Mammary epithelial cell (primary cell): ENCODE measurements around the gene OPN1LW.
"Not testable (repeated sequence)": the region's sequence is repeated elsewhere in the genome, so short reads cannot be mapped to it uniquely, and the experiment has no call there.

Experiments used
- EZH2 ChIP-seq: IDR thresholded peaks from 2 replicates; pipeline ENCODE4 v1.6.1; 2012; ENCODE audit warnings: low read length, inconsistent platforms, borderline replicate concordance
- TF ChIP-seq, protein P1 (sequence below), 2 donors: IDR thresholded peaks in 1 of 2; conservative IDR thresholded peaks in 1 of 2; 2 replicates each; pipeline ENCODE4 v1.5.1; 2011 to 2012; ENCODE audit warnings: inconsistent platforms in 2 of 2, low read length in 2 of 2, mild to moderate bottlenecking in 2 of 2, control low read depth in 1 of 2, low read depth in 1 of 2; ENCODE audit not compliant: insufficient read depth in 1 of 2; ENCODE audit errors: extremely low read depth in 1 of 2

GRCh38 chrX:154168384-154168783 is 24.3 kb downstream of the OPN1LW start:
- TF ChIP-seq EZH2 = not testable (repeated sequence)
- TF ChIP-seq, protein P1, sequence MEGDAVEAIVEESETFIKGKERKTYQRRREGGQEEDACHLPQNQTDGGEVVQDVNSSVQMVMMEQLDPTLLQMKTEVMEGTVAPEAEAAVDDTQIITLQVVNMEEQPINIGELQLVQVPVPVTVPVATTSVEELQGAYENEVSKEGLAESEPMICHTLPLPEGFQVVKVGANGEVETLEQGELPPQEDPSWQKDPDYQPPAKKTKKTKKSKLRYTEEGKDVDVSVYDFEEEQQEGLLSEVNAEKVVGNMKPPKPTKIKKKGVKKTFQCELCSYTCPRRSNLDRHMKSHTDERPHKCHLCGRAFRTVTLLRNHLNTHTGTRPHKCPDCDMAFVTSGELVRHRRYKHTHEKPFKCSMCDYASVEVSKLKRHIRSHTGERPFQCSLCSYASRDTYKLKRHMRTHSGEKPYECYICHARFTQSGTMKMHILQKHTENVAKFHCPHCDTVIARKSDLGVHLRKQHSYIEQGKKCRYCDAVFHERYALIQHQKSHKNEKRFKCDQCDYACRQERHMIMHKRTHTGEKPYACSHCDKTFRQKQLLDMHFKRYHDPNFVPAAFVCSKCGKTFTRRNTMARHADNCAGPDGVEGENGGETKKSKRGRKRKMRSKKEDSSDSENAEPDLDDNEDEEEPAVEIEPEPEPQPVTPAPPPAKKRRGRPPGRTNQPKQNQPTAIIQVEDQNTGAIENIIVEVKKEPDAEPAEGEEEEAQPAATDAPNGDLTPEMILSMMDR (conservative IDR thresholded peaks at IDR 0.05 in 1 of 2, IDR thresholded peaks at IDR 0.05 in 1 of 2; ENCODE audit: extremely low read depth in 1 of 2, insufficient read depth in 1 of 2, low read depth in 1 of 2, low read length in 2 of 2) = not testable (repeated sequence)
